Neutrophil (primary cell): ENCODE measurements around the gene RGS7BP.

Experiments used
- H3K27ac ChIP-seq: fragments of 200-600 bp; sonication (generic); 2 replicates; pipeline ENCODE4 v1.5.1; 2016; ENCODE audit warnings: mild to moderate bottlenecking, moderate library complexity
- H3K27me3 ChIP-seq: fragments of 200-600 bp; sonication (generic); 2 replicates; pipeline ENCODE4 v1.6.0; 2016; ENCODE audit warnings: mild to moderate bottlenecking
- H3K36me3 ChIP-seq: fragments of 200-600 bp; sonication (generic); 2 replicates; pipeline ENCODE4 v1.5.1; 2017
- H3K4me1 ChIP-seq, 2 experiments: fragments of 200-600 bp in 1 of 2; sonication (generic) in 1 of 2; 1 replicate in 1 of 2; 2 replicates in 1 of 2; pipeline versions ENCODE4 v1.5.1 to v1.6.1; 2013 to 2016; ENCODE audit warnings: low read depth in 1 of 2, low read length in 1 of 2, mild to moderate bottlenecking in 1 of 2, moderate library complexity in 1 of 2; ENCODE audit not compliant: control insufficient read depth in 1 of 2, insufficient read depth in 1 of 2
- H3K4me3 ChIP-seq, 2 experiments: fragments of 200-600 bp in 1 of 2; sonication (generic) in 1 of 2; 1 replicate in 1 of 2; 2 replicates in 1 of 2; pipeline ENCODE4 v1.5.1; 2013 to 2016; ENCODE audit warnings: low read depth in 1 of 2, low read length in 1 of 2, mild to moderate bottlenecking in 1 of 2, moderate library complexity in 1 of 2
- H3K9me3 ChIP-seq: fragments of 200-600 bp; sonication (generic); 2 replicates; pipeline ENCODE4 v1.5.1; 2016
- TF ChIP-seq, protein P1 (sequence below): fragments of 200-600 bp; sonication (generic); IDR thresholded peaks from 2 replicates; pipeline ENCODE4 v1.5.1; 2016; ENCODE audit warnings: antibody characterized with exemption

RGS7BP gene

DNA sequence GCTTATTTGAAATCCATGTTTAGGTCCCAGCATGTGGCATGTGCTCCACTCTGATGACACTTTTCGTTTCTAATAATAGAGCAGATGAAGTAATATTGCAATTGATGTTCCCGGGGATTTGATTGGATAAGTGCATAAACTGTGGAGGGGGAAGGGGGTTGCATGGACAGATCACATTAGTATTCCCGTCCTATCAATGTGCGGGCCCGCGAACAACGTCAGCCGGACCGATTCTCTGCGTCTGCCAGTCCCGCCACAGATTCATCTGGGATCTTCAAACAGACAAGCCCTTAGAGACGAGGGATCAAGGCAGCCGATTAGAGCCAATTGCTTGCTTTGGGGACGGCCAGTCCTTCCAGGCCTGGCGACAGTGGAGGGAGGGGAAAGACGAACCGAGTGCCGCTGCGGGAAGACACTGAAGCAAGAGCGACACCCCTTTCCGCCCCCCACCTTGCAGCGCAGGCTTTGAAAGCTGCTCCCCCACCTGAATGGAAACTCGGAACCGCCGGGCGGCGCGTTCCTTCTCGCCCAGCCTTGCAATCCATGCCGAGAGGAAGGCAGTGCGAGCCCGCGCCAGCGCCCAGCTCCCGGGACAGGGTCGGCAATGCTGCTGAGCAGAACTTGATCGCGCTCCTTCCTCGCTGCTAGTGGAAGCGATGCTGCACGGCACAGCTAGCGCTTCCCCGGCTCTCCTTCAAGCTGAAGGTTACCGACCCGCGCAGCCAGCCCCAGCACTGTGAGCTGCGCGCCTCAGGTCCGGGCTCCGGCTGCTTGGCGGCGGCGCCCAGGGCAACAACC, at the start of gene RGS7BP:
RGS7BP (plus strand) TSS at position 247 of the 798 bp plus-strand sequence. CDS start 610 bp downstream, outside the sequence.
- Histone ChIP-seq H3K4me3 (no peak within 1 kb of the TSS), H3K27me3 (peaks cover 59% of the 10 kb centered on the region), H3K4me1 (no peaks in the 10 kb centered on the region), H3K9me3 (no peaks in the 10 kb centered on the region), H3K36me3 (no peaks in the 10 kb centered on the region), H3K27ac (no peak within 1 kb of the TSS)
- TF ChIP-seq, protein P1, sequence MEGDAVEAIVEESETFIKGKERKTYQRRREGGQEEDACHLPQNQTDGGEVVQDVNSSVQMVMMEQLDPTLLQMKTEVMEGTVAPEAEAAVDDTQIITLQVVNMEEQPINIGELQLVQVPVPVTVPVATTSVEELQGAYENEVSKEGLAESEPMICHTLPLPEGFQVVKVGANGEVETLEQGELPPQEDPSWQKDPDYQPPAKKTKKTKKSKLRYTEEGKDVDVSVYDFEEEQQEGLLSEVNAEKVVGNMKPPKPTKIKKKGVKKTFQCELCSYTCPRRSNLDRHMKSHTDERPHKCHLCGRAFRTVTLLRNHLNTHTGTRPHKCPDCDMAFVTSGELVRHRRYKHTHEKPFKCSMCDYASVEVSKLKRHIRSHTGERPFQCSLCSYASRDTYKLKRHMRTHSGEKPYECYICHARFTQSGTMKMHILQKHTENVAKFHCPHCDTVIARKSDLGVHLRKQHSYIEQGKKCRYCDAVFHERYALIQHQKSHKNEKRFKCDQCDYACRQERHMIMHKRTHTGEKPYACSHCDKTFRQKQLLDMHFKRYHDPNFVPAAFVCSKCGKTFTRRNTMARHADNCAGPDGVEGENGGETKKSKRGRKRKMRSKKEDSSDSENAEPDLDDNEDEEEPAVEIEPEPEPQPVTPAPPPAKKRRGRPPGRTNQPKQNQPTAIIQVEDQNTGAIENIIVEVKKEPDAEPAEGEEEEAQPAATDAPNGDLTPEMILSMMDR = no peak

GRCh38 chr5:64457846-64458245, 48.0 kb upstream of the RGS7BP start:
- H3K36me3 ChIP-seq = no peaks in the 10 kb centered on the region
- no peaks in the 10 kb centered on the region for H3K9me3 ChIP-seq

DNA sequence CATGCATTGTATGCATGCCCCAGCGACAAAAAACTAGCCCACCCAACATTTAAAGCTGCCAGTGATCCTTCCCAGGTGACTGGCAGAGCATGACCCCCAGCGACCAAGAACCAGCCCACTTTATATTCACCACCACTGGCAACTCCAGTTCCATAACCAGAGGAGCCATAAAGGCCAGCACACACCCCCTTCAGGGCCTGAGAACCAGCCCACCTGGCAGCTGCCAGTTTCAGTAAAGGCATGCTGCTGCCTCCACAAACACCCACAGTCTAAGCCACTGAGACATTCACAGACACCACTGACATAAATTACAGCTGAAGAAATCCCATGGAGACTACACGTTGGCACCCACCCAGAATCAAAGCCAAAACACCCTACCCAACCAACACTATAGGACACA, 46.9 kb upstream of the RGS7BP start:
- H3K36me3 ChIP-seq = no peaks in the 10 kb centered on the region
- no peak overlapping the region for H3K4me3 ChIP-seq
- H3K9me3 ChIP-seq = no peaks in the 10 kb centered on the region
- H3K4me1 ChIP-seq = no peaks in the 10 kb centered on the region
- TF ChIP-seq, protein P1 = no peak
- H3K27ac ChIP-seq = no peak overlapping the region
- no peaks in the 10 kb centered on the region for H3K27me3 ChIP-seq

More at GRCh38 chr5:64457846-64458245, 48.0 kb upstream of the RGS7BP start:
- no peaks in the 10 kb centered on the region for H3K27me3 ChIP-seq
- H3K4me3 ChIP-seq = no peak overlapping the region
- no peak overlapping the region for H3K27ac ChIP-seq
- TF ChIP-seq, protein P1 = no peak
- no peaks in the 10 kb centered on the region for H3K4me1 ChIP-seq

DNA sequence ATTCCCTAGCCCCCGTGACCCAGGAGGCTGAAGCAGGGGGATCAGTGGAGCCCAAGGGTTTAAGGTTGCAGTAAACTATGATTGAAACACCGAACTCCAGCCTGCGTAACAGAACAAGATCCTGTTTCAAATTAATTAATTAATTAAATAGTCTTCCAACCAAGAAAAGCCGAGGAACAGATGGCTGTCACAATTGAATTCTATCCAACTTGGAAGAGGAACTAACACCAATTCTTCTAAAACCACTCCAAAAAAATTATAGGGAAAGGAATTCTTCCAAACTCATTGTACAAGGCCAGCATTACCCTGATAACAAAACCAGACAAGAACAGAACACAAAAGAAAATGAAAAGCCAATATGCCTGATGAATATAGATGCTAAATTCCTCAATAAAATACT, 43.4 kb upstream of the RGS7BP start:
- H3K36me3 ChIP-seq = no peaks in the 10 kb centered on the region
- no peak overlapping the region for H3K4me3 ChIP-seq
- H3K27me3 ChIP-seq = no peaks in the 10 kb centered on the region
- H3K27ac ChIP-seq = no peak overlapping the region
- H3K4me1 ChIP-seq = no peaks in the 10 kb centered on the region
- TF ChIP-seq, protein P1 = no peak
- H3K9me3 ChIP-seq = no peaks in the 10 kb centered on the region

DNA sequence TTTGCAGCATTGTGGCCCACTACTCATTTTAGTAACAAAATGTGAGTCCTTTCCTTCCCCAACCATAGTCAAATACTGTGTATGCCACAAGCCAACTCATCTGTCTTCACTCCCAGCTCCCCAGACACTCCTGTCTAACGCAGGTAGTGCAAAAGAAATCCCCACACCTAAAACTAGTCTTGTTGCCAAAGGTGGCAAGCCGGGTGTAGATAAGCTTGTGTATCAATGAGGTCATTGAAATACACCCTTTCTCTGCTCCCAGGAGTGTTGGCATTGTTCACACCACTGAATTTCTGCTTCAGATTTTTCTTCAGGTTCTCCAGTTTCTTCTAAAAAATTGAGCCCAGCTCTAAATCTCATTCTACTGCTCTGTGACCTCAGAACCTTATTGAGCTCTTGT, 19.7 kb upstream of the RGS7BP start:
- Histone ChIP-seq H3K4me3 (no peak overlapping the region), H3K36me3 (no peaks in the 10 kb centered on the region), H3K27me3 (no peaks in the 10 kb centered on the region), H3K27ac (no peak overlapping the region), H3K9me3 (no peaks in the 10 kb centered on the region), H3K4me1 (no peaks in the 10 kb centered on the region)
- TF ChIP-seq, protein P1 = no peak
